GM18505 (cell line): ENCODE results near the gene C4A.
"Not testable (repeated sequence)": the region's sequence is repeated elsewhere in the genome, so short reads cannot be mapped to it uniquely, and the experiment has no call there.

Experiments used
- ATAC-seq: cut with Tn5 transposase; IDR thresholded peaks from one replicate; pipeline ENCODE4 v1.9.1; 2021; ENCODE audit not compliant: unreplicated experiment
- POLR2A ChIP-seq: IDR thresholded peaks from 4 replicates; pipeline ENCODE4 v1.6.1; 2011; ENCODE audit warnings: borderline replicate concordance; ENCODE audit not compliant: insufficient read depth, insufficient read length; ENCODE audit errors: extremely low read depth

Gene C4A

DNA sequence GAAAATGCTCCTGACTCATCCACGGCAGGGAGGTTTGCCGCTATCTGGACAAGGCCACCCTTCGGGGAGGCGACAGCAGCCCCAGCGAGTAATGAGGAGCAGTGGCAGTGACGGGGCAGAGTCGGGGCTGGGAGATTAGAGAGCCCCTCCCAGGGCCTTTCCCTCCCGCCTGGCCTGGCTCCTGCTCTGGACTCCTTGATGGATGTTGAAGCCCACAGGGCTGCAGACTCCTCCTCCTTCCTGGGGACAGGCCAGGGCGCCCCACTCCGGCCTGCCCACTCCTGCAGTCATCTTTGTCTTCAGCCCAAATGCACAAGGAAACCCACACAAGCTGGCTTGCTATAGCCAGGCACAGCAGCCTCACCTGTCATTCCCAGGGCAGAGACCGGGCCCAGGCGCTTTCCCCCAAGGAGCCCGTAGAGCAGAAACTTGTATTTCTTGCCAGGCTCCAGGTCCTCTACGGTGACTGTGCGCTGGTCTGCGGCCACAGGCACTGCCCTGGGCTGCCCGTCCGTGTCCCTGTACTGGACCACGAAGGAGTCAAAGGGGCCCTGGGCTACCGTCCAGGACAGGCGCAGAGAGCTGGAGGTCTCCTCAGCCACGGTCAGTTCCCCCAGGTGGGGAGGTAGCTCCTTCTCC is 64.1 kb downstream of the C4A start:
- no peak for TF ChIP-seq POLR2A
- no peak for ATAC-seq

GRCh38 chr6:32046450-32047083 is 64.7 kb downstream of the C4A start:
- no peak for TF ChIP-seq POLR2A
- no peak for ATAC-seq

DNA sequence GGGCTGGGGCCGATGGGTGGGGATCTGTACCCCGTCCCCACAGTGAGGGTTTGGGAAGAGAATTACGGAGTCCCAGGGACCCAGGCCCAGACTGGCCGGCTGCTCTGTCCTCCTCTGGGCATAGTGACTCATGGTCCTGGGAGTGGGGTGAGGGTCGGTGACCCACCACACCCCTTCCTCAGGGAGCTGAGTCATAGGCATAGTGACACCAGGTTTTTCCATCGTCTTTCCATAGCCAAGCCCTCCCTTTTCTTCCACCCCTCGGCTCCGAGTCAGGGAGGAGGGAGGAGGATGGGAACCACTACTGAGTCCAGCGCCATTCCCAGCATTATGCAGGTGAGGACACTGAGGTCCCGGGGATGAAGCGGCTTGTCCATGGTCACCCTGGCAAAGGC is 65.2 kb downstream of the C4A start:
- no peak for TF ChIP-seq POLR2A
- no peak for ATAC-seq

DNA sequence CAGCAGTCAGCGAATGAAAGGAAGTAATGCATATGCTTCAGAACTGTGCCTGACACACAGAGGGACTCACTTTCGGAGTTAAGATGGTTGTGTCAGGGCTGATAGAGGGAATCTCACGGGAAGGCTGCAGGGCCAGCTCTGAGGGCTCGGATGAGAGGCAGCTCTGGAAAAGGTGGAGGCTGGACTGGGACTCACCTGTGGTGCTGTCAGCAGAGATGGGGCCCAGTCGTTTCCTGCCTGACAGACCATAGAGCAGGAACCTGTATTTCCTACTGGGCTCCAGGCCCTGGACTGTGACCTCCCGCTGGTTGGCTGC is 65.6 kb downstream of the C4A start:
- no peak for TF ChIP-seq POLR2A
- no peak for ATAC-seq

DNA sequence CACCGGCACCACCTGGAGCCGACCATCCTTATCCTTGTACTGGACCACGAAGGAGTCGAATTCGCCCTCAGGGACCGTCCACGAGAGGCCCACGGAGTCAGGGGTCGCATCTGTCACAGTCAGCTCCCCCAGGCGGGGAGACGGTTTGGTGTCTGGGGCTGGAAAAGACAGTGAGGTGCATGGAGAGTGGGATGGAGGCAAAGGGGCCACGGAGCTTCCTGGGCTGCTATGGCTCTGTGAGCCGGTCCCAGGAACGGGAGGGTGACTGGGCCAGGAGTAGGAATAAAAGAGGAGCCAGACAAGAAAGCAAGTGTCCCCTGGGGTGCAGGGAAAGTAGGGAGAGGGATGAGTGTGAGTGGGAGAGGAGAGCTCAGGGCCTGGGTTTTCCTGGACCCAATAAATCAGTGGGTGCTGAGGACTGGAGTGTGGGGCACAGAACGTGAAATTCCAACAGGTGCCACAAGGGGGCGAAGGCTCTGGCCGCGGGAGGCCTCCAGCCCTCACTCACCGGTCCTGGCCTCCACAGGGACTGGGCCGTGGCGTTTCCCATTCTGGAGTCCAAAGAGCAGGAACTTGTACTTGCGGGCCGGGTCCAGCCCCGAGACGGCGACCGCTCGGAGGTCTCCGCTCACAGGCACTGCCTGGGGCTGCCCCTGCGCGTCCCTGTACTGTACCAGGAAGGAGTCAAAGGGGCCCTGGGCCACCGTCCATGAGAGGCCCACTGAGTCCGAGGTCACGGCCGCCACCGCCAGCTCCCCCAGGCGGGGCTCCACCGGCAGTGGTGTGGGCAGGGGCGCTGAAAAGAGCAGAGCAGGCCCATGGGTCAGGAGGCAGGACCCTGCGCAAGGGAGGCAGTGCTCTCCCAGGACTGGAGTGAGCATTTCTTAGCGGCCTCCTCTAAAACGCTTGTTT is 66.3 kb downstream of the C4A start:
- no peak for TF ChIP-seq POLR2A
- ATAC-seq = no peak

GRCh38 chr6:32049149-32049548 is 67.3 kb downstream of the C4A start:
- ATAC-seq = not testable (repeated sequence)

- ATAC-seq = not testable (repeated sequence)
Observed at GRCh38 chr6:32049736-32050135, 67.9 kb downstream of the C4A start.

- TF ChIP-seq POLR2A = no peak
- ATAC-seq = no peak
Observed at GRCh38 chr6:32050562-32050961, 68.7 kb downstream of the C4A start.
